Astrocyte (in vitro differentiated cells and primary cell): ENCODE data around the gene PIAS2. TPM values are rescaled to one million over a fixed set of nuclear protein-coding genes. Genes with fewer than 3 reads are reported as not detected.
A peak's percentile ranks its signal among the peaks of the same experiment; 100 is the strongest.

Source experiments
- DNase-seq: peaks from one replicate; pipeline ENCODE4 v3.0.0-alpha.2; 2010; ENCODE audit warnings: low read depth
- FAIRE-seq: peaks from 2 replicates; lab custom pipeline; 2011; peaks lifted over from hg19 to GRCh38; lab: Jason Lieb, UNC
- H2AFZ ChIP-seq: 2 replicates; pipeline ENCODE4 v1.6.0; 2012; ENCODE audit warnings: low read depth, low read length, inconsistent platforms
- H3K27ac ChIP-seq: 2 replicates; pipeline ENCODE4 v1.5.1; 2011; ENCODE audit warnings: low read depth, low read length, inconsistent platforms
- H3K27me3 ChIP-seq: 2 replicates; pipeline ENCODE4 v1.6.0; 2011; ENCODE audit warnings: low read length, inconsistent platforms; ENCODE audit not compliant: insufficient read depth
- H3K36me3 ChIP-seq: 2 replicates; pipeline ENCODE4 v1.5.1; 2011; ENCODE audit warnings: low read length, inconsistent platforms; ENCODE audit not compliant: insufficient read depth
- H3K4me1 ChIP-seq: 2 replicates; pipeline ENCODE4 v1.5.1; 2011; ENCODE audit warnings: low read length, inconsistent platforms; ENCODE audit not compliant: insufficient read depth
- H3K4me2 ChIP-seq: 2 replicates; pipeline ENCODE4 v1.6.0; 2012; ENCODE audit warnings: low read length, inconsistent platforms
- H3K4me3 ChIP-seq: 2 replicates; pipeline ENCODE4 v1.5.1; 2011; ENCODE audit warnings: low read depth, mild to moderate bottlenecking, low read length, inconsistent platforms; ENCODE audit not compliant: insufficient read depth
- H3K79me2 ChIP-seq: 2 replicates; pipeline ENCODE4 v1.6.0; 2012; ENCODE audit warnings: mild to moderate bottlenecking, low read length, inconsistent platforms; ENCODE audit not compliant: insufficient read depth
- H3K9ac ChIP-seq: 2 replicates; pipeline ENCODE4 v1.6.0; 2012; ENCODE audit warnings: mild to moderate bottlenecking, low read length, inconsistent platforms
- H3K9me3 ChIP-seq: 2 replicates; pipeline ENCODE4 v1.5.1; 2012; ENCODE audit warnings: low read depth, mild to moderate bottlenecking, low read length, inconsistent platforms; ENCODE audit not compliant: insufficient read depth
- H4K20me1 ChIP-seq: 2 replicates; pipeline ENCODE4 v1.6.0; 2012; ENCODE audit warnings: low read length, inconsistent platforms; ENCODE audit not compliant: insufficient read depth
- H3K27ac Mint-ChIP-seq: one replicate; pipeline ENCODE4 v1.8.0; 2021; ENCODE audit warnings: mild to moderate bottlenecking, mixed read lengths; ENCODE audit not compliant: unreplicated experiment
- H3K27me3 Mint-ChIP-seq: one replicate; pipeline ENCODE4 v1.8.0; 2021; ENCODE audit warnings: low read depth, mixed read lengths; ENCODE audit not compliant: unreplicated experiment
- H3K36me3 Mint-ChIP-seq: one replicate; pipeline ENCODE4 v1.8.0; 2021; ENCODE audit warnings: low read depth, mixed read lengths; ENCODE audit not compliant: unreplicated experiment
- H3K4me1 Mint-ChIP-seq: one replicate; pipeline ENCODE4 v1.8.0; 2021; ENCODE audit warnings: low read depth, mixed read lengths; ENCODE audit not compliant: unreplicated experiment
- H3K4me3 Mint-ChIP-seq: one replicate; pipeline ENCODE4 v1.8.0; 2021; ENCODE audit warnings: mild to moderate bottlenecking, moderate library complexity, mixed read lengths; ENCODE audit not compliant: unreplicated experiment
- H3K9me3 Mint-ChIP-seq: one replicate; pipeline ENCODE4 v1.8.0; 2021; ENCODE audit warnings: mild to moderate bottlenecking, mixed read lengths; ENCODE audit not compliant: unreplicated experiment
- CTCF ChIP-seq: IDR thresholded peaks from 2 replicates; pipeline ENCODE4 v1.5.1; 2011; ENCODE audit warnings: low read depth, mild to moderate bottlenecking, inconsistent platforms, low read length, moderate library complexity; ENCODE audit not compliant: insufficient read depth
- EZH2 ChIP-seq: IDR thresholded peaks from 2 replicates; pipeline ENCODE4 v1.6.1; 2012; ENCODE audit warnings: mild to moderate bottlenecking, low read length, inconsistent platforms; ENCODE audit not compliant: insufficient read depth
- total RNA-seq: library from RNA; stranded (reverse); gene quantifications from 2 replicates; pipeline ENCODE4 v1.2.1, GENCODE V29; 2021

PIAS2 gene
- total RNA-seq, 1 donor from 2014 or later: 29.3 TPM

- TF ChIP-seq EZH2 (no peak), CTCF (no peak)
- H3K4me1 ChIP-seq: peaks cover 8% of the 10 kb centered on the region
- H3K4me2 ChIP-seq: peak overlapping the region; percentile 95
- no peaks in the 10 kb centered on the region for H3K27me3 ChIP-seq
- H4K20me1 ChIP-seq: peaks cover 41% of the 10 kb centered on the region
- FAIRE-seq (no peak), DNase-seq (no peak)
- Mint-ChIP-seq H3K36me3 (peaks cover 2% of the 10 kb centered on the region), H3K27ac (peak overlapping the region; percentile 81), H3K9me3 (no peaks in the 10 kb centered on the region), H3K4me1 (peaks cover 9% of the 10 kb centered on the region), H3K4me3 (peak overlapping the region; percentile 92), H3K27me3 (no peaks in the 10 kb centered on the region)
- no peaks in the 10 kb centered on the region for H3K36me3 ChIP-seq
- H3K4me3 ChIP-seq: peak overlapping the region; percentile 89
- no peak overlapping the region for H2AFZ ChIP-seq
- no peak overlapping the region for H3K27ac ChIP-seq
- peaks cover 57% of the 10 kb centered on the region for H3K79me2 ChIP-seq
- no peaks in the 10 kb centered on the region for H3K9me3 ChIP-seq
- peak overlapping the region; percentile 83 for H3K9ac ChIP-seq
Observed at GRCh38 chr18:46915800-46916550, 1.3 kb downstream of the PIAS2 start.

- no peaks in the 10 kb centered on the region for H3K36me3 ChIP-seq
- H3K9me3 Mint-ChIP-seq: no peaks in the 10 kb centered on the region
- DNase-seq: no peak
- no peak overlapping the region for H2AFZ ChIP-seq
- no peak overlapping the region for H3K9ac ChIP-seq
- H3K27ac ChIP-seq: no peak overlapping the region
- no peaks in the 10 kb centered on the region for H3K9me3 ChIP-seq
- H3K36me3 Mint-ChIP-seq: peaks cover 2% of the 10 kb centered on the region
- no peak for FAIRE-seq
- H3K4me3 ChIP-seq: no peak overlapping the region
- H3K79me2 ChIP-seq: peaks cover 96% of the 10 kb centered on the region
- peaks cover 2% of the 10 kb centered on the region for H3K4me1 ChIP-seq
- no peaks in the 10 kb centered on the region for H3K27me3 ChIP-seq
- no peaks in the 10 kb centered on the region for H3K27me3 Mint-ChIP-seq
- TF ChIP-seq CTCF (no peak), EZH2 (no peak)
- H3K4me1 Mint-ChIP-seq: peaks cover 9% of the 10 kb centered on the region
- peaks cover 68% of the 10 kb centered on the region for H4K20me1 ChIP-seq
- H3K4me3 Mint-ChIP-seq: no peak overlapping the region
- H3K27ac Mint-ChIP-seq: no peak overlapping the region
- no peak overlapping the region for H3K4me2 ChIP-seq
Observed at GRCh38 chr18:46910856-46911255, 6.5 kb downstream of the PIAS2 start.

GRCh38 chr18:46909497-46909896 lies 7.8 kb downstream of the PIAS2 start:
- no peaks in the 10 kb centered on the region for H3K36me3 ChIP-seq
- peaks cover 2% of the 10 kb centered on the region for H3K36me3 Mint-ChIP-seq
- DNase-seq (no peak), FAIRE-seq (no peak)
- no peaks in the 10 kb centered on the region for H3K9me3 Mint-ChIP-seq
- no peaks in the 10 kb centered on the region for H3K4me1 ChIP-seq
- H2AFZ ChIP-seq: no peak overlapping the region
- H3K79me2 ChIP-seq: peaks cover 91% of the 10 kb centered on the region
- H3K27me3 ChIP-seq: no peaks in the 10 kb centered on the region
- no peaks in the 10 kb centered on the region for H3K27me3 Mint-ChIP-seq
- no peak overlapping the region for H3K27ac Mint-ChIP-seq
- H3K4me2 ChIP-seq: no peak overlapping the region
- no peak overlapping the region for H3K4me3 Mint-ChIP-seq
- H3K27ac ChIP-seq: no peak overlapping the region
- no peaks in the 10 kb centered on the region for H3K9me3 ChIP-seq
- peaks cover 60% of the 10 kb centered on the region for H4K20me1 ChIP-seq
- TF ChIP-seq EZH2: no peak
- no peak for TF ChIP-seq CTCF
- H3K9ac ChIP-seq: no peak overlapping the region
- H3K4me1 Mint-ChIP-seq: peaks cover 1% of the 10 kb centered on the region
- H3K4me3 ChIP-seq: no peak overlapping the region
